Glutamatergic neuron (in vitro differentiated cells): ENCODE data around the gene VEGFC. TPM values are rescaled to one million over a fixed set of nuclear protein-coding genes. Genes with fewer than 3 reads are reported as not detected.

ENCODE experiments used
- DNase-seq: peaks from one replicate; pipeline ENCODE4 v3.0.0; 2022
- H3K27ac Mint-ChIP-seq: one replicate; pipeline ENCODE4 v1.8.0; 2020; ENCODE audit warnings: mild to moderate bottlenecking, mixed read lengths, inconsistent platforms; ENCODE audit not compliant: unreplicated experiment
- H3K27me3 Mint-ChIP-seq: one replicate; pipeline ENCODE4 v1.8.0; 2020; ENCODE audit warnings: mild to moderate bottlenecking, moderate library complexity, mixed read lengths, inconsistent platforms; ENCODE audit not compliant: unreplicated experiment
- H3K36me3 Mint-ChIP-seq: one replicate; pipeline ENCODE4 v1.8.0; 2020; ENCODE audit warnings: mild to moderate bottlenecking, mixed read lengths, inconsistent platforms; ENCODE audit not compliant: unreplicated experiment
- H3K4me1 Mint-ChIP-seq: one replicate; pipeline ENCODE4 v1.8.0; 2020; ENCODE audit warnings: mild to moderate bottlenecking, low read depth, mixed read lengths, inconsistent platforms; ENCODE audit not compliant: unreplicated experiment
- H3K4me3 Mint-ChIP-seq: one replicate; pipeline ENCODE4 v1.8.0; 2020; ENCODE audit warnings: mild to moderate bottlenecking, mixed read lengths, inconsistent platforms; ENCODE audit not compliant: unreplicated experiment
- H3K9me3 Mint-ChIP-seq: one replicate; pipeline ENCODE4 v1.8.0; 2020; ENCODE audit warnings: mild to moderate bottlenecking, moderate library complexity, mixed read lengths, inconsistent platforms; ENCODE audit not compliant: unreplicated experiment
- CTCF ChIP-seq: fragments of 200-600 bp; sonication (generic); IDR thresholded peaks from one replicate; pipeline ENCODE4 v1.5.0; 2021; ENCODE audit not compliant: partially characterized antibody, unreplicated experiment
- total RNA-seq: library from RNA; stranded (reverse); fragmentation: NEBNext Ultra II Directional; extraction: Animal tissue kit (Norgen Biotek cat#: 25700); gene quantifications from one replicate; pipeline ENCODE4 v1.2.1, GENCODE V29; 2021; ENCODE audit not compliant: unreplicated experiment

The VEGFC gene
- total RNA-seq, 1 donor from 2014 or later = not detected

DNA sequence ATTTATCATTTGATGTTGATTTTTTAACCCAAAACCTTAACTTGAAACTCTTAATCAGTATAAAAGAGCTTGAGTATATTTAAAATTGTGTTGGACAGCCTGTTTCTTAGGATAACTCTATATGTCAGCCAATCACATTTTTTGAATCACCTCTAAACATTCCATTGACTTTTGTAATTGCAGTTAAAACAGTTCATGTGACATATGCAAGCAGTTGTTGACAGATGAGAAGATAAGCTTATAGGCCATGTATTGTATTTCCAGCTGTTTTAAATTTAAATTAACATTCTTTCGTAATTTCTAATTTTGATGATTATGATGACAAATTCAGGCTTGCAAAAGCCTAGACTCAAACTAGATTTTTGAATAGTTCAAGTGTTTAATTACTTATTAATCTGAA, 17.4 kb downstream of the VEGFC start:
- TF ChIP-seq CTCF = no peak

GRCh38 chr4:176774852-176775251, 17.9 kb downstream of the VEGFC start:
- no peaks in the 10 kb centered on the region for H3K27me3 Mint-ChIP-seq
- no peak for TF ChIP-seq CTCF
- H3K27ac Mint-ChIP-seq = no peak overlapping the region
- no peaks in the 10 kb centered on the region for H3K36me3 Mint-ChIP-seq
- DNase-seq = no peak
- H3K4me3 Mint-ChIP-seq = no peak overlapping the region
- no peaks in the 10 kb centered on the region for H3K9me3 Mint-ChIP-seq
- no peaks in the 10 kb centered on the region for H3K4me1 Mint-ChIP-seq

More for the DNA sequence above, 17.4 kb downstream of the VEGFC start:
- DNase-seq = no peak
- no peak overlapping the region for H3K27ac Mint-ChIP-seq
- no peak overlapping the region for H3K4me3 Mint-ChIP-seq
- no peaks in the 10 kb centered on the region for H3K9me3 Mint-ChIP-seq
- no peaks in the 10 kb centered on the region for H3K4me1 Mint-ChIP-seq
- no peaks in the 10 kb centered on the region for H3K36me3 Mint-ChIP-seq
- H3K27me3 Mint-ChIP-seq = no peaks in the 10 kb centered on the region

- TF ChIP-seq CTCF = no peak
- Mint-ChIP-seq H3K27ac (no peak overlapping the region), H3K4me1 (no peaks in the 10 kb centered on the region), H3K36me3 (no peaks in the 10 kb centered on the region), H3K27me3 (no peaks in the 10 kb centered on the region), H3K4me3 (no peak overlapping the region), H3K9me3 (no peaks in the 10 kb centered on the region)
- no peak for DNase-seq
Measured at GRCh38 chr4:176769514-176769913, 23.2 kb downstream of the VEGFC start.

DNA sequence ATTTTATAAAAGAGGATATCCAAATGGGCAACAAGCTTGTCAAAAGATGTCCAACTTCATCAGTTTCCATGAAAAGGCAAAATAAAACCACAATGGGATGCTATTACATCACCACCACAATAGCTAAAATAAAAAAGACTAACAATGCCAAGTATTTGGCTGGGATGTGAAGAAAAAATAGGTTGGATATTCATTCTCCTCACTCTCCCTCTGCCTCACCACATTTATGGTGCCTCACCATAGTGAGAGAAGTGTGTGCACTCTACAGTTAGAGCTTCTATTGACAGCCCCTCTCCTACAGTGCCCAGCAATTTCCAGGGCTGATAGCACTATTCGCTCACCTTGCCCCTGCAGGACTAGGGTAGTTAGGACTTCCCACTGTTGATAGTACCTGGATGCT, 25.5 kb downstream of the VEGFC start:
- H3K9me3 Mint-ChIP-seq = no peaks in the 10 kb centered on the region

More for the DNA sequence above, 25.5 kb downstream of the VEGFC start:
- H3K27me3 Mint-ChIP-seq = no peaks in the 10 kb centered on the region
- no peak overlapping the region for H3K27ac Mint-ChIP-seq
- H3K4me1 Mint-ChIP-seq = no peaks in the 10 kb centered on the region
- H3K4me3 Mint-ChIP-seq = no peak overlapping the region
- H3K36me3 Mint-ChIP-seq = no peaks in the 10 kb centered on the region
- DNase-seq = no peak
- TF ChIP-seq CTCF = no peak
